CD4-positive, alpha-beta T cell (primary cell): Measurements from ENCODE around the gene DEDD2. TPM values are rescaled to one million over a fixed set of nuclear protein-coding genes. Genes with fewer than 3 reads are reported as not detected.

ENCODE experiments used
- ATAC-seq: fragments of 200-7000 bp; cut with Tn5 transposase; one replicate; pipeline ENCODE4 v1.10.0; 2022; ENCODE audit warnings: mild to moderate bottlenecking; ENCODE audit not compliant: poor library complexity
- CTCF ChIA-PET: fragments of 350-600 bp; sonication (Branson Sonifier 250); formaldehyde crosslinking; loops from one replicate; lab custom pipeline; 2021; ENCODE audit warnings: antibody characterized with exemption, inconsistent platforms; lab: Charles Lee
- POLR2A ChIA-PET: fragments of 350-600 bp; sonication (Branson Sonifier 250); formaldehyde crosslinking; loops from one replicate; lab custom pipeline; 2021; ENCODE audit warnings: antibody characterized with exemption, inconsistent platforms; lab: Charles Lee
- DNase-seq, 14 experiments: peaks; one replicate each; pipeline ENCODE4 v3.0.0-alpha.2; 2013 to 2020; ENCODE audit warnings: mixed read lengths in 2 of 14
- H3K27ac ChIP-seq, 2 donors: one replicate each; pipeline versions ENCODE4 v1.5.1 to v1.7.0; 2013; ENCODE audit warnings: low read length in 2 of 2, low read depth in 1 of 2, mild to moderate bottlenecking in 1 of 2
- H3K27me3 ChIP-seq, 2 experiments: 1 replicate in 1 of 2; 2 replicates in 1 of 2; pipeline versions ENCODE4 v1.6.1 to v1.7.0; 2013; ENCODE audit warnings: low read length in 2 of 2, control low read depth in 1 of 2, mild to moderate bottlenecking in 1 of 2, moderate library complexity in 1 of 2; ENCODE audit not compliant: insufficient read depth in 2 of 2, control insufficient read depth in 1 of 2
- H3K36me3 ChIP-seq: one replicate; pipeline ENCODE4 v1.6.1; 2013; ENCODE audit warnings: low read length, control low read depth; ENCODE audit not compliant: insufficient read depth
- H3K4me1 ChIP-seq: one replicate; pipeline ENCODE4 v1.6.1; 2013; ENCODE audit warnings: low read length, control low read depth; ENCODE audit not compliant: insufficient read depth
- H3K4me3 ChIP-seq: one replicate; pipeline ENCODE4 v1.5.1; 2013; ENCODE audit warnings: mild to moderate bottlenecking, low read length, moderate library complexity
- H3K9me3 ChIP-seq, 2 experiments: 1 replicate in 1 of 2; 2 replicates in 1 of 2; pipeline versions ENCODE4 v1.6.1 to v1.7.0; 2013; ENCODE audit warnings: low read length in 2 of 2, mild to moderate bottlenecking in 2 of 2, control low read depth in 1 of 2, moderate library complexity in 1 of 2; ENCODE audit not compliant: control insufficient read depth in 1 of 2, insufficient read depth in 1 of 2
- H3K27ac Mint-ChIP-seq: one replicate; pipeline ENCODE4 v1.8.0; 2020; ENCODE audit warnings: mixed read lengths
- H3K27me3 Mint-ChIP-seq: one replicate; pipeline ENCODE4 v1.8.0; 2021; ENCODE audit warnings: mixed read lengths
- H3K36me3 Mint-ChIP-seq: one replicate; pipeline ENCODE4 v1.8.0; 2021; ENCODE audit warnings: low read depth, mixed read lengths
- H3K4me1 Mint-ChIP-seq: one replicate; pipeline ENCODE4 v1.8.0; 2021; ENCODE audit warnings: low read depth, mixed read lengths
- H3K4me3 Mint-ChIP-seq: one replicate; pipeline ENCODE4 v1.8.0; 2020; ENCODE audit warnings: mild to moderate bottlenecking, mixed read lengths
- H3K9me3 Mint-ChIP-seq: one replicate; pipeline ENCODE4 v1.8.0; 2020; ENCODE audit warnings: mixed read lengths
- CTCF ChIP-seq: fragments of 200-600 bp; IDR thresholded peaks from one replicate; pipeline ENCODE4 v1.8.0; 2022; ENCODE audit warnings: antibody characterized with exemption, mild to moderate bottlenecking
- intact Hi-C, 2 experiments: fragments of 100-400 bp; cut with DNase I in 1 of 2; cut with micrococcal nuclease in 1 of 2; formaldehyde crosslinking; loops; one replicate each; pipeline versions ENCODE4 v1.15.1 to v1.9.0; 2023 to 2025; cut with DNase I, micrococcal nuclease
- total RNA-seq, 174 experiments: library from RNA in 2 of 174; stranded (reverse) in 2 of 174; gene quantifications; one replicate each; pipeline ENCODE4 v1.2.3 and lab custom pipeline; 2021 to 2026

DEDD2 gene
- total RNA-seq, 2 experiments from 2014 or later = 96.5 to 103 TPM

- Mint-ChIP-seq H3K4me3 (peak overlapping the region; percentile 99), H3K9me3 (no peaks in the 10 kb centered on the region), H3K4me1 (peaks cover 33% of the 10 kb centered on the region), H3K36me3 (peaks cover 16% of the 10 kb centered on the region), H3K27me3 (no peaks in the 10 kb centered on the region), H3K27ac (peak overlapping the region; percentile 93)
- TF ChIP-seq CTCF = no peak
- ChIA-PET CTCF (interaction anchor here (2.0 kb wide), 1 partner anchor 28 kb away, joined by 7 read pairs; no protein-coding TSS in a partner anchor), POLR2A (interaction anchor here (0.6 to 1.5 kb wide), 8 partner anchors 9 to 119 kb away, joined by 3 to 6 read pairs (median 4); partner anchors contain the start of gene POU2F2)
- peaks cover 18% of the 10 kb centered on the region for H3K36me3 ChIP-seq
- intact Hi-C loops = no loop called here
- H3K27me3 ChIP-seq = no peaks in the 10 kb centered on the region
- no peaks in the 10 kb centered on the region for H3K9me3 ChIP-seq
- H3K4me1 ChIP-seq = peaks cover 43% of the 10 kb centered on the region
- H3K4me3 ChIP-seq = no peak overlapping the region
- DNase-seq (peak in 1 of 14 experiments; percentile 18), ATAC-seq (no peak)
- H3K27ac ChIP-seq = no peak overlapping the region
Measured at GRCh38 chr19:42251572-42252358, 34.3 kb upstream of the DEDD2 start.

GRCh38 chr19:42250666-42251531 lies 33.4 kb upstream of the DEDD2 start:
- CTCF ChIA-PET = interaction anchor here (2.0 kb wide), 1 partner anchor 29 kb away, joined by 7 read pairs; no protein-coding TSS in a partner anchor
- POLR2A ChIA-PET = interaction anchor here (0.6 to 1.5 kb wide), 10 partner anchors 8 to 118 kb away, joined by 3 to 6 read pairs (median 3); partner anchors contain the start of genes PAFAH1B3, POU2F2 and PRR19
- intact Hi-C loops = no loop called here

More at GRCh38 chr19:42250666-42251531, 33.4 kb upstream of the DEDD2 start:
- Mint-ChIP-seq H3K9me3 (no peaks in the 10 kb centered on the region), H3K36me3 (peaks cover 16% of the 10 kb centered on the region), H3K27me3 (no peaks in the 10 kb centered on the region), H3K4me3 (peak overlapping the region; percentile 72), H3K27ac (peak overlapping the region; percentile 63), H3K4me1 (peaks cover 27% of the 10 kb centered on the region)
- DNase-seq (peak in 3 of 14 experiments; percentile 37 to 50 (median 49)), ATAC-seq (no peak)
- H3K27me3 ChIP-seq = no peaks in the 10 kb centered on the region
- H3K4me1 ChIP-seq = peaks cover 43% of the 10 kb centered on the region
- H3K4me3 ChIP-seq = no peak overlapping the region
- no peaks in the 10 kb centered on the region for H3K9me3 ChIP-seq
- no peak for TF ChIP-seq CTCF
- H3K27ac ChIP-seq = peak overlapping the region in 1 of 2 donors; percentile 46
- peaks cover 18% of the 10 kb centered on the region for H3K36me3 ChIP-seq
